C1 segment of cervical spinal cord (tissue), 14 donors: ENCODE data around the gene CYP2B6.
"Not testable (repeated sequence)": the region's sequence is repeated elsewhere in the genome, so short reads cannot be mapped to it uniquely, and the experiment has no call there.

ENCODE experiments used
- DNase-seq, 14 donors: peaks; one replicate each; lab custom pipeline; 2025; lab: John Stamatoyannopoulos, UW

The CYP2B6 gene

DNA sequence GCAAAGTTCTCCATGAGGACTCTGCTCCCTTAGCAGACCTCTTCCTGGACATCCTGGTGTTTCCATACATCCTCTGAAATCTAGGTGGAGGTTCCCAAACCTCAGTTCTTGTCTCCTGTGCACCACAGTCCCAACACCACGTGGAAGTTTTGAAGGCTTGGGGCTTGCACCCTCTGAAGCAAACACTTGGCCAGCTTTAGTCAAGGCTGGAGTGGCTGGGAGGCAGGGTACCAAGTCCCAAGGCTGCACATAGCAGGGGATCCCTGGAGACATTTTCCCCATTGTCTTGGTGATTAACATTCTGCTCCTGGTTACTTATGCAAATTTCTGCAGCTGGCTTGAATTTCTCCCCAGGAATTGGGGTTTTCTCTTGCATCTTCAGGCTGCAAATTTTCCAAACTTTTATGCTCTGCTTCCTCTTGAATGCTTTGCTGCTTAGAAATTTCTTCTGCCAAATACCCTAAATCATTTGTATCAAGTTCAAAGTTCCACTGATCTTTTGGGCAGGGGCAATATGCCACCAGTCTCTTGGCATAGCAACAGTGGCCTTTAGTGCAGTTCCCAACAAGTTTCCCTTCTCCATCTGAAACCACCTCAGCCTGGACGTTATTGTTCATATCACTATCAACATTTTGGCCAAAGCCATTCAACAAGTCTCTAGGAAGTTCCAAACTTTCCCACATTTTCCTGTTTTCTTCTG is 10.2 kb upstream of the CYP2B6 start:
- DNase-seq = not testable (repeated sequence)

DNA sequence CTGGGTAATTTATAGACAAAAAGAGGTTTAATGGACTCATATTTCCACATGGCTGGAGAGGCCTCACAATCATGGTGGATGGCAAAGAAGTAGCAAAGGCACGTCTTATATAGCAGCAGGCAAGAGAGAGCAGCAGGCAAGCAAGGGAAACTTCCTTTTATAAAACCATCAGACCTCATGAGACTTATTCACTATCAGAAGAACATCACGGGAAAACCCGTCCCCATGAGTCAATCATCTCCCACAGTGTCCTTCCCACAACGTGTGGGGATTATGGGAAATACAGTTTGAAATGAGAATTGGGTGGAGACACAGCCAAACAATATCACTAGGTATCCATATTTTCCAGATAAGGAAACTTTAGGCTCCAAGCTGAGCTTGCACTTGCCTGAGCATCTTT is 9.5 kb upstream of the CYP2B6 start:
- DNase-seq = no peak

DNA sequence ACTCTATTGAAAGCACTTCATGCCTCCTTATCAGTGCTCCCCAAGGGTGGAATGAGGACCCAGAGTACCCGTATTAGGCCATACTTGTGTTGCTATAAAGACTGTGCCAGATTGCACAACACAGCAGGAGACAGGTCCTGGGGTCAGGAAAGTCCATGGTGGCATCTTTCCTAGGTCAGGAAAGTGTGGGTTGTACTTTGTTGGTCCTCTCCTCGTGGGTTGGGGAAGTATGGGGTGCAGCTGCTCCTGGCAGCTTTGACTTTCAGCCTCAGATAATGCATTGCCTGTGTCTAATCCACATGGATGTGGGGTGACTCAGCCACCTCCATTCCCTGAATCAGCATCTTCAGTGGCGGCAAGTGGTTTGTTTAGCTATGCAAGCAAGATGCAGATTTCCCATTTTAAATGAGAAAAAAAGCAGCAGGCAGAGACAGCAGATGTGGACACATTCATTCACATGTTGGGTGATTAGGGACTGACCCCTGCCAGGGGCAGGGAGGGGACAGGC is 8.4 kb upstream of the CYP2B6 start:
- DNase-seq = no peak

DNA sequence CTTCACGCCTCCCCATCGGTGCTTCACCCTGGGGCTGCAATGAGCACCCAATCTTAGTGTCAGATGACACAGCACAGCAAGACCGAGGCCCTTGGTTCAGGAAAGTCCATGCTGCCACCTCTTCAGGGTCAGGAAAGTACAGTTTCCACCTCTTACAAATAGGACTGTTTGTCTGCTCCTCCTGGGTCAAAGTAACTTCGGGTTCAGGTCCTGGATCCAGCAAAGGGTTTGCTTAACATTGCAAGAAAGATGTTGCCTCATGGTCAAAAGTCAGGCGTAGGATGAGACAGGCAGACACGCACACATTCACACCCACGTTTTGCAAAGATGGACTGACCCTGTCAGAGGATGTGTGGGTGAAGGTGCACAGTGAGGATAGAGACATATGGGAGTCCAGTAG is 1.6 kb upstream of the CYP2B6 start:
- no peak for DNase-seq

DNA sequence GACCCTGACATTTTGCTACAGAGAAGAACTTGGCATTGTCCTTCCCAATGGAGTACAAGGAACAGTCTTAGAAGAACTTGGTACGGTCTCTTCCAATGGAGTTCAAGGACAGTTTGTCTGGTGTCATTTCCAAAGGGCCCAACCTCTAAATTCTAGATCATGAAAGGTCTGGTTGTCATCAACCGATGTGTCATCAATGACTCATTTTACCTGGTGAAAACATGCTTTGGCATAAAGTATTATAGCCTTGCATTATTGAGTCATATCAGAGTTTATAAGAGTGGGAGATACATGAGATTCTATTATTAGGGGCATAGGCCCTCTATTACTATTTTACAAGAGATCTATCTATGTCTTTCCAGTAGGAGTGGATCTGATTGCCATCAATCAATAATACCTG is 4.3 kb downstream of the CYP2B6 start:
- no peak for DNase-seq

DNA sequence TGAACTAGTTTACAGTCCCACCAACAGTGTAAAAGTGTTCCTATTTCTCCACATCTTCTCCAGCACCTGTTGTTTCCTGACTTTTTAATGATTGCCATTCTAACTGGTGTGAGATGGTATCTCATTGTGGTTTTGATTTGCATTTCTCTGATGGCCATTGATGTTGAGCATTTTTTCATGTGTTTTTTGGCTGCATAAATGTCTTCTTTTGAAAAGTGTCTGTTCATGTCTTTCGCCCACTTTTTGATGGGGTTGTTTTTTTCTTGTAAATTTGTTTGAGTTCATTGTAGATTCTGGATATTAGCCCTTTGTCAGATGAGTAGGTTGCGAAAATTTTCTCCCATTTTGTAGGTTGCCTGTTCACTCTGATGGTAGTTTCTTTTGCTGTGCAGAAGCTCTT is 7.9 kb downstream of the CYP2B6 start:
- DNase-seq = not testable (repeated sequence)

DNA sequence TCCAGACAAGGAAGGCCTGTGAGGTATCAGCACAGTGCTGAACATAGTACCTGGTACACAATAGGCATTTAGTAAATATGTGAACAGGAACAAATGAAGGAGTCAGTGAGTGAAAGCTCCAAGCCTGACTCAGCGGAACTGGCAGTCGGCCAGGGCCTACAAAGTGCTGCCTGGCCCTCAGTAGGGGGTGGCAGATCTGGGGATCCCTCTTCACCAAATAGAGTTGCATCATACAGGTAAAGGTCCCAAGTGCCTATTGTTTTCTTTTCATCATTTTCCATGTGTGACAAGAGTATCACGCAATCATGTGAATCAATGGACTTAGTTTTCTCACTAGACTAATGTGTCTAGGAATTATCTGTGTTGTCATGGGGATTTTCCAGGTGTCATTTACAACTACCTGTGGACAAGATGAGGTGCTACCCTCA is 9.2 kb downstream of the CYP2B6 start:
- no peak for DNase-seq

DNA sequence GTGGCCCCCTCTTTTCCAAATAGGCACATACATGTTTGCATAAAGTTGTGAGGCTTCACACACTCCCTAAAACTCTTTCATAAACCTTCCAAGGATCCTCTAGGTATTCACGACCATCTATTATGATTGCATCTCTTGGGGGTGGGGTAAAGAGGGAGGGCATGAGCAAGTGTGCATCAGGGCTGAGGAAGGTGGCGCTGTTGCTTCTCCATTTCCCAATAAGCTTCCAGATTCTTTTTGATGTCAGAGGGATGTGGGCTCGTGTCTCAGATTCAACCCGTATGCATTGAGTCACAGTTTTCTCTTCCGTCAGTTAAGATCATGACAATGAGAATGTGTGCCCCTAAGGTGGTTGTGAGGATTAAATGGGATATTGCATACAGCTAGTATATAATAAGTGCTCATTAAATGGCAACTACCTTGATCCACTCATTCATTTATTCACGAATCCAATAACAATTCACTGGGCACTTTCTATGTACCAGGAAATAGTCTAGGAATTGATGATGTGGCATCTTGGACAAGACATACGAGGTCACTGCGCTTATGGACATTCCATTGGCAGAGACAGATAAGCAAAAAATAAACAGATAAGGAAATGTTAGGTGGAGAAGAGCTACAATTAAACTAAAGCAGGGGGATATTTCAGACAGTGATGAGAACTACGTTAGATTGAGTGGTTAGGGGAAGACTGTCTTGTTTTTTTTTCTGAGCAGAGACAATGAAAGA is 10.3 kb downstream of the CYP2B6 start:
- DNase-seq = no peak

DNA sequence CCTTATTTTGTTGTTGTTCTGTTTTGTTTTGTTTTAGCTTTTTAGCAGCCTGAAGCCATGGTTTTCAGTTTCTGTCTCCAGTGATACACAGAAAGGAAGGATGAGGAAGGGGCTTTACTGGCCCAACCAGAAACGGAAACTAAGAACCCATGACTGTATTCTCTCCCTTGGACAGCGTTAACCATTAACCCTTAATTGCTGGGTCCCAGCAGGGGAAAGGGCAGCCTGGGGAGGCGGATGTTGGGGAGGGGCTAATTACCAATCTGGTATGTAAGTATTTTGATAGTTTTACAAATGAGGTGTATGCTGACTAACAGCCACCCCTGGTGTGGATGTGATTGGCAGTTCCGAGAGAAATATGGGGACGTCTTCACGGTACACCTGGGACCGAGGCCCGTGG is 12.6 kb downstream of the CYP2B6 start:
- DNase-seq = not testable (repeated sequence)

DNA sequence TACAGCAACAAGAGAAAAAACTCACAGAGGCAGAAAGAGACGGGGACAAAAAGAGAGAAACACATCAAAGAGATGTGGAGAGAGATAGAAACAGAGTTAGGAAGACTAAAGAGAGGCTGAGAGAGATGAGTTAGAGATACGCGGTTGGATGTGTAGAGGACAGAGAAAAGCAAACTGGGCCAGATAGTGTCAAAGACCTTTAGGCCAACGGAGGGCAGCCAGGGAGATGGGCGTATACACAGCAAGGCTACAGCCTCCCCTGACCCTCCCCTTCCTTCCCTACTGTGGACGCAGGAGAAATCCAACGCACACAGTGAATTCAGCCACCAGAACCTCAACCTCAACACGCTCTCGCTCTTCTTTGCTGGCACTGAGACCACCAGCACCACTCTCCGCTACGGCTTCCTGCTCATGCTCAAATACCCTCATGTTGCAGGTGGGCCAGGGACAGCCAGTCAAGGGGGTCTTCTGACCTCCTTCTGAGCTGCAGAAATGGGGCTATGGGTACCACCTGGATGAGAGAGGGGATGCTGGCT is 18.7 kb downstream of the CYP2B6 start:
- DNase-seq = no peak

DNA sequence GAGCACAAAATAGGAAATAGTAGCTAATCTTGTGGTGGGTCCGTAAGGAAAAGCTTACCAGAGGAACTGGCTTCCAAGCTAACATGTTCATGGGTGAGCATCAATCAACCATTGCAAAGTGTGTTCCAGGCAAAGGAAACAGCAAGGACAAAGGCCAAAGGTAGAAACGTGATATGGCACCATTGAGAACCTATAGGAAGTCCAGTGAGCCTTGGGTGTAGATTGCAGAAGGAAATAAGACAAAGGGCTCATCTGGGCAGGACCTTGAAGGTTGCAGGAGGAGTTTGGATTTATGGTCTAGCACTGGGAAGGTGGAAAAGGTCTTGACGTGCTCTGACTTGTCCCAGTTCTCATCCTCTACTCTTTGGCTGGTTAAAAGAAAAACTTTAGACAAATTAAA is 22.3 kb downstream of the CYP2B6 start:
- DNase-seq = no peak

DNA sequence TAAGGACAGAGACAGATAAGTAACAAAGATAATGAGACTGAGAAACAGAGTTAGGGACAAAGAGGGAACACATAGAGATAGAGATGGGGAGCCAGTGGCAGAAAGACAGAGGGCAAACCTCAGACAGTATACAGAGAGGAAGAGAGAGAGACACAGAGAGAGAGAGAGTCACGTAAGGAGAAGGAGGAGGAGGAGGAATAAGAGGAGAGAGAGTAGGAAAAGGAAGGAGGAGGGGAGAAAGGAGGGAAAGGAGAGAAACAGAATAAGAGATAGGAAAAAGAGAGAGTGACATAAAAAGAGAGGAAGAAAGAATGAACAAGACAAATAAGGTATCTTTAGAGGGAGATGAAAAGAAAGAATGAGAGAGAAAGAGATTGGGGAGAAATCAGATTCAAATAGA is 23.6 kb downstream of the CYP2B6 start:
- DNase-seq = no peak

DNA sequence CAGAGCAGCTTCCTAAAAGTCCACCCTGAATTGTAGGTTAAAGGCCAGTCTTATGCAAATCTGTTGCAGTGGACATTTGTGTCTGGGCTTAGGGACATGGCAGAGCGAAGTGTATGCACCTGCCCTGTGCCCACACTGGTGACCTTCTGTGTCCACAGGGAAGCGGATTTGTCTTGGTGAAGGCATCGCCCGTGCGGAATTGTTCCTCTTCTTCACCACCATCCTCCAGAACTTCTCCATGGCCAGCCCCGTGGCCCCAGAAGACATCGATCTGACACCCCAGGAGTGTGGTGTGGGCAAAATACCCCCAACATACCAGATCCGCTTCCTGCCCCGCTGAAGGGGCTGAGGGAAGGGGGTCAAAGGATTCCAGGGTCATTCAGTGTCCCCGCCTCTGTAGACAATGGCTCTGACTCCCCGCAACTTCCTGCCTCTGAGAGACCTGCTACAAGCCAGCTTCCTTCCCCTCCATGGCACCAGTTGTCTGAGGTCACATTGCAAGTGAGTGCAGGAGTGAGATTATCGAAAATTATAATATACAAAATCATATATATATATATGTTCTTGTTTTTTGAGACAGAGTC is 25.5 kb downstream of the CYP2B6 start:
- DNase-seq = no peak

DNA sequence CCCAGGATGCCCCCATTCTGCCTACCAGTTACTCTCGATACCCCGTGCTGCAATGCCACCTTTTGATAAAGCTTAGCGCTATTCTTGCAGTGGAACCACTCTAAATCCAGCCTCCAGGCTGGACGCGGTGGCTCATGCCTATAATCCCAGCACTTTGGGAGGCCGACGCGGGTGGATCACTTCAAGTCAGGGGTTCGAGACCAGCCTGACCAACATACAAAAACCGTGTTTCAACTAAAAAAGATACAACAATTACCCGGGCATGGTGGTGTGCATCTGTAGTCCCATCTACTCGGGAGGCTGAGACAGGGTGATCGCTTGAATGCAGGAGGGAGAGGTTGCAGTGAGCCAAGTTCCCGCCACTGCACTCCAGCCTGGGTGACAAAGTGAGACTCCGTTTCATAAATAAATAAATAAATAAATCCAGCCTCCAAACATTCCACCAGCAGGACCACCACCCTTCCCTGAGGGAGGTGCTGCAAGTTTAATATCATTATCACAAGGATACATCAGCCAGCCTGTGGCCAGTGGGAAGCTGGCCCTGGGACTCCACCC is 27.7 kb downstream of the CYP2B6 start:
- no peak for DNase-seq

DNA sequence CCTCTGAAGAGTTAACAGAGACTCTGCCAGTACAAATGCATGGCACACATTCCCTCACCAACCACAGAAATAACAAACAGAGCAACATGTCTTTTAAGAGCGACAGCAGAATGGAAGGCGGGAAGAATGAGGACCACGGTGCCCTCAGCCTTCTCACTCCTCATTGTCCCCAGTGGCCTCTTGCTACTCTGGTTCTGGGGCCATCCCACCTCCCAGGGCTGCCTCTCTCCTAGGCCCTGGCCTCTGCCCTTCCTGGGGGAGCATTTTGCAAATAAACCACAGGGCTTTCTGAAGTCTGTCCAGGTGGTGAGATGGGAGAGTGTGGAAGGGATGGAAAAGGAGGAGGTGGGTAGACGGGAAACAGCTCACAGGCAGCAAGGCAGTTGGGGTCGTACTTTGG is 28.3 kb downstream of the CYP2B6 start:
- DNase-seq = no peak

DNA sequence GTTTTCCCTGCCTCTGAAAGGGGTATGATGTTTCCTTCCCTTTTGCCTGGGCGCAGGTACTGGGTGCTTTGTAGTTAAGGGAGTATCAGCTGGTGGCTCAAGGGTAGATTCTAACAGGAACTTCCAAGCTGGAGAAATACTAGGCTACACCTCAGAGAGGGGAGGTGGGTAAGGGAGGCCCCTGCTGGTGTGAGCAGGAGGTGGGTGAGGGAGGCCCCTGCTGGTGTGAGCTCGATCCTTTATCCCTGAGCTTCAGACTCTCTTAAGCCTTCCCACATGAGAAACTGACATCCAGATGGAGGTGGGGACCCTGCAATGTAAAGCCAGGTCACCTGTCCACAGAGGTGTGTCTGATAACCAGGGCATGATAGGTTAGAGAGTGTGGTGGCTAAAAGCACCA is 32.1 kb downstream of the CYP2B6 start:
- DNase-seq = no peak

DNA sequence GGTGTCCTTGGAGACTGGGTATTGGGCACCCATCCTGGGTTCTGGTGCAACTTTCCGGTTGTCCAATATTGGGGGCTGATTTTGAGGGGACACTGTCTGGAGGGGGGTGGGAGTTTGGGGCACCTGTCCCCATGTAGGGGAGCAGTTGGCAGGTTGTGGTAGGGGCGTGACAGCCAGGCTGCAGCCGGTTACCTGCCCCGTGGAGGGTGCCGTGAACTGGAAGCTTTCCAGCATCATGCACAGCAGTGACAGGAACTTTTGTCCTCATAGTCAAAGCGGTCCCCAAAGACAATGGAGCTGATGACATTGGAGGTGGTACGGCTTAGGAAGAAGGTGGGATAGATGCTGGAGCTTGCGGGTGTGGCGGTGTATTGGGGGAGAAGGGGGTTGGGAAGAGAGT is 34.3 kb downstream of the CYP2B6 start:
- no peak for DNase-seq

DNA sequence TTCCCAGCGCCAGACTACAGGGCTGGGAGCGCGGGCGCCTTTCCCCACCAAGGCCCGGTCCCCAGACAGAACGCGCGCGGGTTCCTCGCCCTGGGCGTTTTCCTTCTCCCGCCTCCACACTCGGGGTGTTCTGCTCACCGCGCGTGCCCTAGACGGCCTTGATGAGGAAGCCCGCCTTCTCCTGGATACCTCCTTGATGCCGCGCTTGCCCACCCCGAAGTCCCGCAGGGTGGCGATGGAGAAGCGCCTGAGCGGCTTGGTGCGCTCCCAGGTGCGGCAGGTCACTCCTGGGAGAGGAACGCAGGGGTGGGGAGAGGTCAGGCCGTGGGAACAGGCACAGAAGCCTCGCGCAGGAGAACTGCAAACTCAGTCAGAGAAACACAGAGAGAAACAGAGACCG is 34.8 kb downstream of the CYP2B6 start:
- DNase-seq = no peak

DNA sequence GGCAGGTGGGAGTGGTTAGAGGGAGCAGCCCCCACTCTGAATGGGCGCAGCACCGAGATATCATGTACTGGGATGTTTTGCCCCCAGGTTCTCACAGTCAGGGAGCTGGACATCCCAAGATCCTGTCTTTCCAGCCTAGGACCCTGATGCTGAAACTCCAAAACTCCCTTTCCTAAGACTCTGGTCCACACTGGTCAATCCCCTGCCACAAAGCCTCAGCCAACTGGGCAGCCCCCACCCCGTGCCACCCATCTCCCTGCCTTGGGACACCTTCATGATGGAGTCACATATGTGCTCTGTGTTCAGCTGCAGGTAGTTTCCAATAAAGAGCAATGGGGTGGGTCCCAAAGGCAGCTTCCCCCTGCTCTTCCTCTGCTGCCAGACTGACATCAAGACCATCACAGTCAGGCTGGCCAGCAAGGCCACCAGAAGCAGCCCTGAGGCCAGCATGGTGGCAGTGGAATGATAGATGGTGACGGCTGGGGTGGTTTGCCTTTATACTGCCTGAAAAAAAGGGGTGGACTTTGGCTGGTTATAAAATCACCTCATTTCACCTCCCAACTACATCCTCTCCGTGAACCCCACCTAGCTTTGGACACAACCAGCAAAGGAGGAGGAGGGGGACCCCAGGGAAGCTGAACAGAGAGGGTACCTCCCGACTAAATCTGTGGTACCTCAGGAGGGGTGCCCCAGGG is 36.3 kb downstream of the CYP2B6 start:
- DNase-seq = no peak

DNA sequence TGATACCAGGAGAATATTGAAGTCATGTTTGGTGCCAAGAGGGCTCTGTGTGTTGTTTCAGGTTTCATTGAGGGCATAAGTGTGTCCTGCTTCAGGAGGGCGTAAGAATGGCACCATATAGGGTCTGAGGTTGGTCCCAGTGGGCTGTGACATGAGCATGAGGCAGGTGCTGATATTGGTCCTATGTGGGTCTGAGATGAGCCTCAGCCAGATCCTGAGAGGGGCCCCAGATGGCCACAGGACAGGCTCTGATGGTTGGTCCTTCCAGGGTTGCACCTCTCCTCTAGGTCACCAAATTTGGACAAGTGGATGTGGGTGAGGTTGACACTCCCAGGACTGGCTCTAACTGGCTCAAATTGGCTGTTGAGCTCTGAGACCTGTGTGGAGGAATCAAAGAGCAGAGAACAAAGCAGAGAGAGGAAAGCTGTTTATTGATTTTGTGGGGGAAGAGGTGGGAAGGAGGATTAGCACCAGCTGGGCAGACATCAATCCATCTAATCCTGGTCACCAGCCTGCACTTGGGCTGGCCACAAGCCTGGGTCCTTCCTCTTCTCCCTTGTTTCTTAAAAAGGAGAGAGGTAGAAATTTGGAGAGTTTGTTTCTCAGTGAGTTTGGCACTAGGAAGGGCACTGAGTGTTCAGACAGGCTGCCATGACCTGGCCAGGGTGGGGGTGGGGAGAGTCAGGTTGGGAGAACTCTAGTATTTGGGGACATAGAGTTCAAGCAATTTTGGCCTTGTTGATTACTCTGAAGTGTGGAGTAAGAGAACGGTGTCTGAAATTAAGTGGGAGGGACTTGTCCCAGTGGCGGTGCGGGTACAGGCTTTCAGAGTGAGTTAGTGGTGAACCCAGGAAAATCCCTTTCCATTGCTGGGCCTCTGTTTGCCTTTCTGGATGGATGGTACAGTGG is 38.7 kb downstream of the CYP2B6 start:
- DNase-seq = no peak

DNA sequence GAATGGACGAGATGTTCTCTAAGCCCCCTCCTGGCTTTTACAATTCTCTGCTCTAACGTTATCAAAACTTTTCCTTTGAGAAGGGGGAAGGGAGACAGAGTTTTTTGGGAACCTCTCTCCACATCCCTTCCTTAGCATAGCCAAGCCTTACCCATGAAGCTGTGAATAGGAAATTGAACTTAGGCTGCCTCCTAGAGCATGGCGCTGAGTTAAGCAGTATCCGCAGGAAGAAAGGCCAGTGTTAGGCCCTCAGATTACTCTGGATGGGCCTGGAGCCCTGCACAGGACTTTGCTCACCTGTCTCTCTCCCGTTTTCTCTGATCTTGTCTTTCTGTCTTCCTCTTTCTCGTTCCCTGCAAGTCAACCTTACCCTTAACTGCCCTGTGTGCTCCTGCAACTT is 39.6 kb downstream of the CYP2B6 start:
- DNase-seq = no peak
